Measurements from ENCODE around the gene MICU2.
"Not testable (repeated sequence)": the region's sequence is repeated elsewhere in the genome, so short reads cannot be mapped to it uniquely, and the experiment has no call there.

Gene MICU2

GRCh38 chr13:21594715-21595545 is 9.0 kb downstream of the MICU2 start:
- DNase-seq, result no peak

DNA sequence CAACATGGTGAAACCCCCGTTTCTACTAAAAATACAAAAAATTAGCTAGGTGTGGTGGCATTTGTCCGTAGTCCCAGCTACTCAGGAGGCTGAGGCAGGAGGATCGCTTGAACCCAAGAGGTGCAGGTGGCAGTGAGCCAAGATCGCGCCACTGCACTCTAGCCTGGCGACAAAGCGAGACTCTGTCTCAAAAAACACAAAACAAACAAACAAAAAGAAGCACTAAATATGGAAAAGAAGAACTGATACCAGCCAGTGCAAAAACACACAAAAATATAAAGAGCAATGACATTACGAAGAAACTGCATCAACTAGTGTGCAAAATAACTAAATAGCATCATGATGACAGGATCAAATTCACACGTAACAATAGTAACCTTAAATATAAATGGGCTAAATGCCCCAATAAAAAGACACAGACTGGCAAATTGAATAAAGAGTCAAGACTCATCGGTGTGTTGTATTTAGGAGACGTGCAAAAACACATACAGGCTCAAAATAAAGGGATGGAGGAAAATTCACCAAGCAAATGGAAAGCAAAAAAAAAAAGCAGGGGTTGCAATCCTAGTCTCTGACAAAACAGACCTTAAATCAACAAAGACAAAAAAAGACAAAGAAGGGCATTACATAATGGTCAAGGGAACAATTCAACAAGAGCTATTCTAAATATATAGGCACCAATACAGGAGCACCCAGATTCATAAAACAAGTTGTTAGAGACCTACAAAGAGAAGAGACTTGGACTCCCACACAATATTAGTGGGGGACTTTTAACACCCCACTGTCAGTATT is 13.1 kb downstream of the MICU2 start:
- not testable (repeated sequence) for DNase-seq

DNA sequence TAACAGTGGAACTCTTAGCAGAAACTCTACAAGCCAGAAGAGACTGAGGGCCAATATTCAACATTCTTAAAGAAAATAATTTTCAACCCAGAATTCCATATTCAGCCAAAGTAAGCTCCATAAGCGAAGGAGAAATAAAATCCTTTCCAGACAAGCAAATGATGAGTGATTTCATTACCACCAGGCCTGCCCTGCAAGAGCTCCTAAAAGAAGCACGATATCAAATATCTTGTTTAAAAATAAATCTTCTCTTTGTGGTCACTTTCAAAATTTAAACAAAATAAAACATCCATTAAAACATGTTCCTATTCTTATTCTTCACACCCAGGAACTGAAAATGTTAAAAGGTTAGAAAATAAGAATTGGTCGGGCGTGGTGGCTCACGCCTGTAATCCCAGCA is 13.7 kb downstream of the MICU2 start:
- DNase-seq, result no peak

DNA sequence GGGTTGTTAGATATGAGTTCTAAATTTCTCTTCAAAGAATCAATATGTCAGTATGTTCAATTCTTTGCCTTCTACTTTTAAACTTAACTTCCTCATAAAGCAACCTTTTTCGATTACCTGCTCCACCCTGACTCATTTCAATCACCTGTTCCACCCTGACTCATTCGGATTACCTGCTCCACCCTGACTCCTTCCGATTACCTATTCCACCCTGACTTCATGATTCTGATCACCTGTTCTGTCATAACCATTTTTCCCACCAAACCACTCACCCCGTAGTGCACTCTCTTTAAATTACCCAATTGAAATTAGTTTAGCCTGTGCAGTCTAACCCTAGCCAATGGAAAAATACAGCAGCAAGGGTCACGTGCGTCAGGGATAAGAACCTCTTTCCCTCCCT is 14.5 kb downstream of the MICU2 start:
- DNase-seq, result not testable (repeated sequence)

GRCh38 chr13:21588411-21588810 is 15.6 kb downstream of the MICU2 start:
- DNase-seq, result not testable (repeated sequence)

GRCh38 chr13:21584973-21585592 is 18.9 kb downstream of the MICU2 start:
- no peak for DNase-seq

GRCh38 chr13:21583478-21583877 is 20.5 kb downstream of the MICU2 start:
- DNase-seq, result no peak

- no peak for DNase-seq
These were observed 23.2 kb downstream of the MICU2 start for GRCh38 chr13:21580736-21581135.

DNA sequence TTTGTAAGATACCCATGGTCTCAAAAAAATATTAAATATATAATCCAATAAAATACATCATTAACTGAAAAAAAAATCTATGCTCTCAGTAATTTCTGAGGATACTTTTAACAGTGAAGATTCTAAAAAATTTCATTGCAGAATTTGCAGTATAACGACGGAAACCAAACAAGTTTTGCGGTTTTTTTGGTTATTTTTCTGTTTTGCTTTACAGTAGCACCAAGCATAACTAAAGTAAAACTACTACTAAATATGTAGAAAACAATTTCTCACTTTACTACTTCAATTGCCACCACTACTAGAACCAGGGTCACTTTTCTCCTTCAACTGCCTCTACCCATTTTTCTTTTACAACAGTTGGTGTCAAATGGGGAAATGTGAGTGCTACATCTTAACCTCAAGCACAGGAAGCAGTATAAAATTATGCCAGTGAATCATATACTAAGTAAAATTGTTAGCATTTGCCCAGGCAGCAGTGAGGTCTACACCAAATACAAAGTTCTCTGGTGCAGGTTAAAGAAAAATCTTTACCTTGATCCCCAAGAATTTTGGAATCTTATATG is 24.1 kb downstream of the MICU2 start:
- peak; percentile 52 for DNase-seq

DNA sequence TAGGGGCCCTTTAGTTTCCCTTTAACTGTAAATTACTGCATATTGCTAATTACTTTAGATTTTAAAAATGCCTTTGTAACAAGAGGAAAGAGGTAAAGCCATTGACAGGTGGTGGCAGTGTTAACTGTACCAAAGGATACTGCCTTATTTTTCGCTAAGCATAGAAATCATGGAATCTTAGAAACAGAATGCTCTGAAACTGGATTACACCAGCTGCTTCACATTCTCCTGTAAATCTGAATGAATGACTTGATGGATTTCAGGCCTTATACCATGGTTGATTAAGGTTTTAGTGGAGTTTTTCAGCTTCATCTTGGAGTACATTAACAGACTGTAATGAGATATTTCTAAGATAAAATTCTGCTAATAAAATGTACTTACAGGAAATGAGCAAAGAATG is 25.2 kb downstream of the MICU2 start:
- no peak for DNase-seq

GRCh38 chr13:21576426-21576825 is 27.5 kb downstream of the MICU2 start:
- DNase-seq, result no peak

GRCh38 chr13:21573920-21574712 is 29.9 kb downstream of the MICU2 start:
- DNase-seq, result no peak

GRCh38 chr13:21569686-21570085 is 34.3 kb downstream of the MICU2 start:
- DNase-seq, result no peak

DNA sequence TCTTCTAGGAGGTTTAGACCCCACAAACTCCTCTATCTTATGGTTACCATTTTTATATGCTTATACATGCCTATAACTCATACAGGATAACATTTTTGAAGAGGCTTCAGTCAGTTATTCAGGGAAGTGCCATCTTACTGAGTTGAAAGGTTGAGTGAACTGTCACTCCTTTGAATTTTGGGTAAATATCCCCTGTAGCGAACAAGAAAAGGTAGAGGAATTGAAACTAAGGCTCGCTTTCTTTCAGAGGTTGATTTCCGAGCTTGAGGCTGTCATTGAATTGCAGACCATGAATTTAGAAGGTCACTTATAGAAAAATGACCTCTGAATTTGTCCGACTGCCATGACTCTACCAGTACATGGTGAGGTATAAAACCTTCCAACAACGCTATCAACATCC is 35.1 kb downstream of the MICU2 start:
- no peak for DNase-seq

- DNase-seq, result no peak
These were observed 36.3 kb downstream of the MICU2 start for GRCh38 chr13:21567714-21568113.

DNA sequence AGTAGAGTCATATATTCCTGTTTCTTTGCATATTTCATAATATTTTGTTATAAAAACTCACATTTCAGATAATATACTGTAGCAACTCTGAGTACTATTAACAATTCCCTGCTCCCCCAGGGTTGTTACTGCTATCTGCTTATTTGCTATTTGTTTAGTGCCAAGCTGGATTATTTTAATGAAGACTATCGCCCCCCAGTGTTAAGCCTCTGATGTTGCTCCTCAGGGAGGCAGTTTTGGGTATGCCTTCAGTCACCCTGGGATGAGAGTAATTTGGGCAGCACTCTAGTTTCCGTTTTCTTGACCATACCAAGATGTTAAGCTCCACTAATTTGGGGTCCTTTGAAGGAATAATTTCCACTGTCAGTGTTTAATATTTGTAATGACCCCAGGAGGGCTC is 46.0 kb downstream of the MICU2 start:
- DNase-seq, result peak; percentile 25

DNA sequence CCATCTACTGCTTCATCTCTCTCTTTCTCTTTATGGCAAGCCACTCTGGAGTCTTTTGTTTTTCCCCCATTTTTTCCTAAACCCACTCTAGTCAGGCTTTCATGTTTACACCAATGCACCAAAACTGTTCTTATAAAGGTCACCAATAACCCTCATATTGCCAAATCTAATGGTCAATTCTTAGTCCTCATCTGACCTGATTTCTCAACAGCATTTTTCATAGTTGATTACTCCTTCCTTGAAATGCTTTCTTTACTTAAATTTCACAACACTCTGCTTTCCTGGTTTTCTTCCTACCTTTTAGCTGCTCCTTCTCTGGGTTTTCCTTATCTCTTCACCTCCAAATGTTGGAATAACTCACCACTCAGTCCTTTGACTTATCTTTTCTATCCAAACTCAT is 47.9 kb downstream of the MICU2 start:
- DNase-seq, result no peak

DNA sequence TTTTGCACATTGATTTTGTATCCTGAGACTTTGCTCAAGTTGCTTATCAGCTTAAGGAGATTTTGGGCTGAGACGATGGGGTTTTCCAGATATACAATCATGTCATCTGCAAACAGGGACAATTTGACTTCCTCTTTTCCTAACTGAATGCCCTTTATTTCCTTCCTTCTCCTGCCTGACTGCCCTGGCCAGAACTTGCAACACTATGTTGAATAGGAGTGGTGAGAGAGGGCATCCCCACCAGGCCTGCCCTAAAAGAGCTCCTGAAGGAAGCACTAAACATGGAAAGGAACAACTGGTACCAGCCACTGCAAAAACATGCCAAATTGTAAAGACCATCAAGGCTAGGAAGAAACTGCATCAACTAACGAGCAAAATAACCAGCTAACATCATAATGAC is 50.7 kb downstream of the MICU2 start:
- DNase-seq, result not testable (repeated sequence)

DNA sequence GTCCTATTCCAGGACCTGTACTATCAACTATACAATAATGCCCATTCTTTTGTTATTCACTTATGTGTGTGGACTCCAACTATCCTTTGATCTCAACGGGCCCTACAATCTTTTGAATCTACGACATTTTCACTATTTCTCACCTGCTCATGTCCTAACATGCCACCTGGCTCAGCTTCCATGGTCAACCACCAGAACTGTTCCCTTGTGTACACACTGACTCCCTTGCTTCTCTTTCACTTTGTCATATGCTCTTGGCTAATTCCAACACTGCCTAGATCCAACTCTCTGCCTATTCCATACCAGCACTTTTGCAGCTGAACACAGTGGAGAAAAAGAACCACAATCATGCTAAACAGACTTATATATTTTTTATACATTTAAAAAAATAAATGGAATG is 53.1 kb downstream of the MICU2 start:
- DNase-seq, result no peak

GRCh38 chr13:21549633-21550032 is 54.3 kb downstream of the MICU2 start:
- DNase-seq, result no peak

GRCh38 chr13:21548577-21548976 is 55.4 kb downstream of the MICU2 start:
- no peak for DNase-seq

GRCh38 chr13:21546372-21546771 is 57.6 kb downstream of the MICU2 start:
- no peak for DNase-seq

DNA sequence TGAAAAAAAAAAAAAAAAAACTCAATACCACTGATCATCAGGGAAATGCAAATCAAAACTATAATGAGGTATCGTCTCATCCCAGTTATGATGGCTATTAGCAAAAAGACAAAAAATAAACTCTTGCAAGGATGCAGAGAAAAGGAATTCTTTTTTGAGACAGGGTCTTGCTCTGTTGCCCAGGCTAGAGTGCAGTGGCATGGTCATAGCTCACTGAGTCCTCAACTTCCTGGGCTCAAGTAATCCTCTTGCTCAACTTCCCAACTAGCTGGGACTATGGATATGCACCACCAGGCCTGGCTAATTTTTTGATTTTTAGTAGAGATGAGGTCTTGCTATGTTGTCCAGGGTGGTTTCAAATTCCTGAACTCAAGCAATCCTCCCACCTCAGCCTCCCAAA is 59.5 kb downstream of the MICU2 start:
- no peak for DNase-seq

Data from CD4-positive, alpha-beta T cell treated with Interleukin-17A for 1 hour (primary cell).